Muscle layer of colon (tissue), 2 donors: ENCODE results near the gene ZFAND6.
"Not testable (repeated sequence)": the region's sequence is repeated elsewhere in the genome, so short reads cannot be mapped to it uniquely, and the experiment has no call there.

ENCODE experiments used
- H3K27ac ChIP-seq: one replicate; pipeline ENCODE4 v1.7.0; 2013; ENCODE audit warnings: low read depth, mild to moderate bottlenecking, low read length, moderate library complexity
- H3K27me3 ChIP-seq, 2 donors: one replicate each; pipeline ENCODE4 v1.7.0; 2013; ENCODE audit warnings: low read length in 2 of 2, mild to moderate bottlenecking in 2 of 2; ENCODE audit not compliant: insufficient read depth in 2 of 2, control insufficient read depth in 1 of 2
- H3K36me3 ChIP-seq: one replicate; pipeline ENCODE4 v1.7.0; 2013; ENCODE audit warnings: mild to moderate bottlenecking, low read length; ENCODE audit not compliant: insufficient read depth
- H3K4me1 ChIP-seq: one replicate; pipeline ENCODE4 v1.7.0; 2013; ENCODE audit warnings: mild to moderate bottlenecking, low read length; ENCODE audit not compliant: insufficient read depth
- H3K4me3 ChIP-seq, 2 donors: one replicate each; pipeline ENCODE4 v1.7.0; 2013; ENCODE audit warnings: low read length in 2 of 2, low read depth in 1 of 2, mild to moderate bottlenecking in 1 of 2, moderate library complexity in 1 of 2
- H3K9ac ChIP-seq: one replicate; pipeline ENCODE4 v1.7.0; 2013; ENCODE audit warnings: low read length
- H3K9me3 ChIP-seq: one replicate; pipeline ENCODE4 v1.7.0; 2013; ENCODE audit warnings: mild to moderate bottlenecking, low read length
- donor health status: abdominal sarcoma.
- donor health status: Adenocarcinoma of cecum.

The ZFAND6 gene

GRCh38 chr15:80020731-80021130 is 38.7 kb upstream of the ZFAND6 start:
- no peaks in the 10 kb centered on the region for H3K27me3 ChIP-seq
- H3K9ac ChIP-seq: no peak overlapping the region
- H3K27ac ChIP-seq: no peak overlapping the region
- no peaks in the 10 kb centered on the region for H3K4me1 ChIP-seq
- no peaks in the 10 kb centered on the region for H3K9me3 ChIP-seq
- H3K4me3 ChIP-seq: no peak overlapping the region
- H3K36me3 ChIP-seq: no peaks in the 10 kb centered on the region

DNA sequence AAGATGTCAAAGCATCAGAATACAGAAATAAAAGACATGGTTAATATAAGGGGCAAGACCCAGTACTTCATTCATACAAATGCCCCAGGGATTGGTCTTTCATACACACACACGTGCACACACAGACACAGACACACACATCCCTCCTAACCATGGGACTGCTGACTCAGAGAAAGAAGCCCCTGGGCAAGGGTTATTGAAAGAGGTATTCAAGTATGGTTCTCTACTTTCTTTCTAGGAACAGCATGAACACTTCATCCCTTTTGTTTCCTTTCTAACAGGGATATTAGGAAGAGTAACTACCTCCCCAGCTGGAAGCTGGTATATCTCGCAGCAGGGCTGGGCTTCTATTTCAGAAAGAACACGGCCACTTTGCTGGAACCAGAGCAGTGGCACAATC is 33.2 kb upstream of the ZFAND6 start:
- no peaks in the 10 kb centered on the region for H3K4me1 ChIP-seq
- H3K27me3 ChIP-seq: no peaks in the 10 kb centered on the region
- H3K9me3 ChIP-seq: no peaks in the 10 kb centered on the region
- no peak overlapping the region for H3K4me3 ChIP-seq
- no peaks in the 10 kb centered on the region for H3K36me3 ChIP-seq
- no peak overlapping the region for H3K27ac ChIP-seq
- no peak overlapping the region for H3K9ac ChIP-seq

- Histone ChIP-seq H3K9me3 (no peaks in the 10 kb centered on the region), H3K4me1 (no peaks in the 10 kb centered on the region), H3K27ac (no peak overlapping the region), H3K9ac (no peak overlapping the region), H3K36me3 (no peaks in the 10 kb centered on the region), H3K27me3 (no peaks in the 10 kb centered on the region), H3K4me3 (no peak overlapping the region)
Measured at GRCh38 chr15:80026754-80027153, 32.7 kb upstream of the ZFAND6 start.

DNA sequence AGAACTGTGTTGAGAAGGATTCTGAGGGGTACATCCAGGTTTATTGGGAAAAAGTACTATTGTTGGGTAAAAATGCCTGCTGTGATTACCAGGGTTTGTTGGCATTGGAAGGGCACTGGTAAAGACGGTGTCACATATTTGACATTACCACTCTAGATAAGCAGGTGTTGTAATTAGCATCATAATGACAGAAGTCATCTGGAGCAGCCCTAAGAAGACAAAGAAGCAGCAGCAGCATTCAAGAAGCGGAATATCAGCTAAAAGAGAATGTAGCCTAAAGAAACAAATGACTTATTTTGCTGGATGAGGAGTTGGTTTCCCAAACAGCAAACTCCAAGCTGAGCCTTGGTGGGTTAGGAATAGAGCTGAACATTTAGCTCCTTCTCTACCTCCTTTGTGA is 30.5 kb upstream of the ZFAND6 start:
- no peak overlapping the region for H3K9ac ChIP-seq
- H3K4me1 ChIP-seq: no peaks in the 10 kb centered on the region
- H3K27ac ChIP-seq: no peak overlapping the region
- no peak overlapping the region for H3K4me3 ChIP-seq
- no peaks in the 10 kb centered on the region for H3K36me3 ChIP-seq
- no peaks in the 10 kb centered on the region for H3K9me3 ChIP-seq
- no peaks in the 10 kb centered on the region for H3K27me3 ChIP-seq

DNA sequence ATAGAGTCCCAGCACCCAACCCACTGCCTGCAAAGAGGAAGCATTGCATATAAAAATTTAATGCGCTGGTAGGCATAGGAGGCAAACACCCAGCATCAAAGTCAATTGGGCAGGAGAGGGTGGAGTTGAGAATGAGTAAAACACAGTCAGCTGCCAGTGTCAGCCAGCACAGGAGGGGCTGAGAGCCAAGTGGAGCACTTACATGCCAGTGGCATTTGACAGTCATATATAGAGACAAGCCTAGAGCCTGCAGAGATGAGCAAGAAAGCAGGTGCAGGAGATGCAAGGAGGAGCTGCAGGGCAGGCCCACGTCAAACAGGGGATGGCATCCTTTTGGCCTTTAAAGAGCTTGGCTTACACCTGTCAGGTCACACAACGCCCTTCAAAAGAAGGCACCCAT is 27.6 kb upstream of the ZFAND6 start:
- H3K27ac ChIP-seq: no peak overlapping the region

GRCh38 chr15:80034629-80035028 is 24.8 kb upstream of the ZFAND6 start:
- Histone ChIP-seq H3K4me1 (no peaks in the 10 kb centered on the region), H3K27ac (no peak overlapping the region), H3K36me3 (no peaks in the 10 kb centered on the region), H3K4me3 (no peak overlapping the region), H3K9ac (no peak overlapping the region), H3K27me3 (no peaks in the 10 kb centered on the region), H3K9me3 (no peaks in the 10 kb centered on the region)

More for the DNA sequence above, 27.6 kb upstream of the ZFAND6 start:
- no peaks in the 10 kb centered on the region for H3K36me3 ChIP-seq
- H3K9ac ChIP-seq: no peak overlapping the region
- no peaks in the 10 kb centered on the region for H3K4me1 ChIP-seq
- no peak overlapping the region for H3K4me3 ChIP-seq
- H3K27me3 ChIP-seq: no peaks in the 10 kb centered on the region
- no peaks in the 10 kb centered on the region for H3K9me3 ChIP-seq

GRCh38 chr15:80036071-80036470 is 23.4 kb upstream of the ZFAND6 start:
- H3K36me3 ChIP-seq: no peaks in the 10 kb centered on the region
- no peak overlapping the region for H3K27ac ChIP-seq
- no peaks in the 10 kb centered on the region for H3K9me3 ChIP-seq
- no peak overlapping the region for H3K9ac ChIP-seq
- H3K4me3 ChIP-seq: no peak overlapping the region
- H3K4me1 ChIP-seq: no peaks in the 10 kb centered on the region
- H3K27me3 ChIP-seq: no peaks in the 10 kb centered on the region

GRCh38 chr15:80041494-80042253 is 17.8 kb upstream of the ZFAND6 start:
- Histone ChIP-seq H3K36me3 (no peaks in the 10 kb centered on the region), H3K4me3 (no peak overlapping the region), H3K27ac (no peak overlapping the region), H3K9ac (no peak overlapping the region), H3K27me3 (no peaks in the 10 kb centered on the region), H3K9me3 (no peaks in the 10 kb centered on the region), H3K4me1 (no peaks in the 10 kb centered on the region)

- H3K4me3 ChIP-seq: no peak overlapping the region
- H3K9ac ChIP-seq: no peak overlapping the region
- H3K27ac ChIP-seq: no peak overlapping the region
- H3K36me3 ChIP-seq: no peaks in the 10 kb centered on the region
- H3K9me3 ChIP-seq: no peaks in the 10 kb centered on the region
- no peaks in the 10 kb centered on the region for H3K4me1 ChIP-seq
- no peaks in the 10 kb centered on the region for H3K27me3 ChIP-seq
Measured at GRCh38 chr15:80042568-80042967, 16.9 kb upstream of the ZFAND6 start.

DNA sequence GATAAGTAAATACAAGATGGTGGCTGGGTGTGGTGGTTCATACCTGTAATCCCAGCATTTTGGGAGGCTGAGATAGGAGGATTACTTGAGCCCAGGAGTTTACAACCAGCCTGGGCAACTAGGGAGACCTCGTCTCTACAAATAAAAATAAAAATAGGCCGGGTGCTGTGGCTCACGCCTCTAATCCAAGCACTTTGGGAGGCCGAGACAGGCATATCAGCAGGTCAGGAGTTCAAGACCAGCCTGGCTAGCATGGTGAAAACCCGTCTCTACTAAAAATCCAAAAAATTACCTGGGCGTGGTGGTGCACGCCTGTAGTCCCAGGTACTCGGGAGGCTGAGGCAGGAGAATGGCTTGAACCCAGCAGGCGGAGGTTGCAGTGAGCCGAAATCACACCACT is 14.3 kb upstream of the ZFAND6 start:
- H3K9ac ChIP-seq, H3K36me3 ChIP-seq, H3K4me3 ChIP-seq, H3K27ac ChIP-seq, H3K27me3 ChIP-seq, H3K4me1 ChIP-seq, H3K9me3 ChIP-seq: not testable (repeated sequence)

DNA sequence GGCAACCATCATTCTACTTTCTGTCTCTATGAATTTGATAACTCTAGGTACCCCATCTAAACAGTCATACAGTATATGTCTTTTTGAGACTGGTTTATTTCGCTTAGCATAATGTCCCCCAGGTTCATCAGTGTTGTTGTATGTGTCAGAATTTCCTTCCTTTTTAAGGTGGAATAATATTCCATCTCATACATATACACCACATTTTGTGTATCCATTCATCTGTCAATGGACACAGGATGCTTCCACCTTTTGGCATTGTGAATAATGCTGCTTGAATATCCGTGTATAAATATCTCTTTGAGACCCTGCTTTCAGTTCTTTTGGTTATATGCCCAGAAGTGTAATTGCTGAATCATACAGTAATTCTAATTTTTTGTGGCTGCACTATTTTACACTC is 10.4 kb upstream of the ZFAND6 start:
- Histone ChIP-seq H3K9me3 (no peaks in the 10 kb centered on the region), H3K4me1 (no peaks in the 10 kb centered on the region), H3K36me3 (no peaks in the 10 kb centered on the region), H3K27ac (no peak overlapping the region), H3K4me3 (no peak overlapping the region), H3K9ac (no peak overlapping the region), H3K27me3 (no peaks in the 10 kb centered on the region)

DNA sequence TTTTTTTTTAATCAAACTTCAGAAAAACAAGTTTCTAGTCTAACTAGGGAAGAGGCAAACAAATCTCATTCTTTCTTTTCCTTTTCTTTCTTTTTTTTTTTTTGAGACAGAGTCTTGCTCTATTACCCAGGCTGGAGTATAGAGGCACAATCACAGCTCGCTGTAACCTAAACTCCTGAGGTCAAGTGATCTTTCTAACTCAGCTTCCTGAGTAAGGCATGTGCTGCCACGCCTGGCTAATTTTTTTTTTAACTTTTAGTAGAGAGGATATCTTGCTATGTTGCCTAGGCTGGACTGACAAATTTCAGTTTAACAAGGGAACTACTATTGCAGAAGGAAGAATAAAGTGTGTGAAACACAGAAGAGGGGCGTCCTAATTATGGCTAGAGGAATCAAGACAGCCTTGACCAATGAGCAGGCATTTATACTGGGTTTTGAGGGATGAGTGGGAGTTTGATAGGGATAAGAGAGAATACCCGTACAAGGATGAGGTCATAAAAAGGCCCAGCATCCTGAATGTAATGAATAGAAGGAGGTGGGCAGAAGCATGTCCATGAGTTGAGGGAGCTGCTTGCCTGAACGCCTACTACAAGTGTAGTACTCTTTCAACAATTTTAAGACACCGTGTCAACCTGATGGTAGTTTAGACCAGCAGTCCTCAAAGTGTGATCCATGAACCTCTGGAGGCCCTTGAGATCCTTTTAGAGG is 6.7 kb upstream of the ZFAND6 start:
- no peaks in the 10 kb centered on the region for H3K27me3 ChIP-seq
- H3K4me3 ChIP-seq: no peak overlapping the region
- H3K27ac ChIP-seq: no peak overlapping the region
- H3K4me1 ChIP-seq: no peaks in the 10 kb centered on the region
- H3K9me3 ChIP-seq: no peaks in the 10 kb centered on the region
- no peaks in the 10 kb centered on the region for H3K36me3 ChIP-seq
- H3K9ac ChIP-seq: no peak overlapping the region
